Liver (tissue), 3 donors: ENCODE data around the gene NTM.

Source experiments
- EGR1 ChIP-seq, 2 donors: IDR thresholded peaks; 2 replicates each; pipeline ENCODE4 v1.6.1; 2016 to 2018; ENCODE audit warnings: antibody characterized with exemption in 2 of 2, low read depth in 2 of 2
- JUND ChIP-seq, 2 donors: IDR thresholded peaks; 2 replicates each; pipeline ENCODE4 v1.6.1; 2016; ENCODE audit warnings: antibody characterized with exemption in 2 of 2
- RAD21 ChIP-seq, 2 donors: IDR thresholded peaks; 2 replicates each; pipeline ENCODE4 v1.6.1; 2016; ENCODE audit warnings: antibody characterized with exemption in 2 of 2, mild to moderate bottlenecking in 2 of 2
- SP1 ChIP-seq: IDR thresholded peaks from 2 replicates; pipeline ENCODE4 v1.6.1; 2018; ENCODE audit warnings: antibody characterized with exemption, mild to moderate bottlenecking
- YY1 ChIP-seq: IDR thresholded peaks from 2 replicates; pipeline ENCODE4 v1.6.1; 2016; ENCODE audit warnings: antibody characterized with exemption, mild to moderate bottlenecking
- TF ChIP-seq, protein P1 (sequence below): fragments of 150-350 bp; IDR thresholded peaks from 2 replicates; pipeline ENCODE4 v1.5.1; 2017; ENCODE audit warnings: improper control_type of control experiment, low read depth, low read length; ENCODE audit not compliant: missing input control
- TF ChIP-seq, protein P2 (sequence below): IDR thresholded peaks from 2 replicates; pipeline ENCODE4 v1.6.1; 2016; ENCODE audit warnings: antibody characterized with exemption
- donor health status: healthy.
- donor health status: healthy.

DNA sequence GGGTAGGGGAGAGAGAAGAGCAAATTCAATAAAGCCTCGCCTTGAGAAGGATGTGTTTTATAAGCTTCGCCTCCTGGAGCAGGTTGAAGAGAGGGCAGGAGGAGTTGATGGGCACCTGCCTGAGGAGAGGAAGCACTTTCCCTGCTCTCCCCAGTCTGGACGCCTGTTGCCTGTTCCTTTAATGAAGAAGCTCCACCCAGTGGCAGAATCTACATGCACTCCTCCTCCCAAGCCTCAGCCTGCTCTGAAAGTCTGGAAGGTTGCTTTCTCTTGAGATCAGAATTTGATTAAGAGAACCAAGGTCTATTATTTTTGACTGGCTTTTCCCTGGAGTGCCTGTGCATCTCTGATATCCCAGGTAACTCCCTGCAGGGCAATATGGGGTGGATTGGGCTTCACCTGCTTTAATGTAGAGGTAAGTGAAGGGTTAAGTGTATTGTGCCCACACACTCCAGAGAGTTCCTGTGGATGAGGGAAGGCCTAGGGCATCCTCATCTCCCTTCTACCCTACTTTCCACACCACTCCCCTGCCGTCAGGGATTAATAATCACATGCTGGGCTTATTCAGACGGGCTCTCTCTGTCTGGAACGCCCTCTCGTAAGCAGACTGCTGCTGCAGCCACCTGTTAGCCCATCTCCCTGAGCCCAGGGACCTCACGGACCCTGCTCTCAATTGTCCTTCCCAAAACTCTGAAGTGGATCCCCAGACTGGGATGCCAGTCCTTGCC is 22.3 kb downstream of the NTM start:
- no peak for TF ChIP-seq EGR1 (IDR thresholded peaks at IDR 0.05; ENCODE audit: low read depth in 2 of 2)
- TF ChIP-seq, protein P1, sequence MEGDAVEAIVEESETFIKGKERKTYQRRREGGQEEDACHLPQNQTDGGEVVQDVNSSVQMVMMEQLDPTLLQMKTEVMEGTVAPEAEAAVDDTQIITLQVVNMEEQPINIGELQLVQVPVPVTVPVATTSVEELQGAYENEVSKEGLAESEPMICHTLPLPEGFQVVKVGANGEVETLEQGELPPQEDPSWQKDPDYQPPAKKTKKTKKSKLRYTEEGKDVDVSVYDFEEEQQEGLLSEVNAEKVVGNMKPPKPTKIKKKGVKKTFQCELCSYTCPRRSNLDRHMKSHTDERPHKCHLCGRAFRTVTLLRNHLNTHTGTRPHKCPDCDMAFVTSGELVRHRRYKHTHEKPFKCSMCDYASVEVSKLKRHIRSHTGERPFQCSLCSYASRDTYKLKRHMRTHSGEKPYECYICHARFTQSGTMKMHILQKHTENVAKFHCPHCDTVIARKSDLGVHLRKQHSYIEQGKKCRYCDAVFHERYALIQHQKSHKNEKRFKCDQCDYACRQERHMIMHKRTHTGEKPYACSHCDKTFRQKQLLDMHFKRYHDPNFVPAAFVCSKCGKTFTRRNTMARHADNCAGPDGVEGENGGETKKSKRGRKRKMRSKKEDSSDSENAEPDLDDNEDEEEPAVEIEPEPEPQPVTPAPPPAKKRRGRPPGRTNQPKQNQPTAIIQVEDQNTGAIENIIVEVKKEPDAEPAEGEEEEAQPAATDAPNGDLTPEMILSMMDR = no peak
- no peak for TF ChIP-seq RAD21 (IDR thresholded peaks at IDR 0.05)
- TF ChIP-seq, protein P2, sequence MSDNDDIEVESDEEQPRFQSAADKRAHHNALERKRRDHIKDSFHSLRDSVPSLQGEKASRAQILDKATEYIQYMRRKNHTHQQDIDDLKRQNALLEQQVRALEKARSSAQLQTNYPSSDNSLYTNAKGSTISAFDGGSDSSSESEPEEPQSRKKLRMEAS = no peak
- no peak for TF ChIP-seq YY1
- no peak for TF ChIP-seq SP1
- no peak for TF ChIP-seq JUND (IDR thresholded peaks at IDR 0.05)
